SKM-1 (cell line): Measurements from ENCODE around the gene MTFR1L.

ENCODE experiments used
- DNase-seq: peaks from one replicate; lab custom pipeline; 2025; ENCODE audit not compliant: unreplicated experiment; lab: John Stamatoyannopoulos, UW

MTFR1L gene

GRCh38 chr1:25858906-25859789, 39.4 kb downstream of the MTFR1L start, which contains the start of gene AUNIP:
Gene AUNIP (minus strand): TSS chr1:25859457. CDS start chr1:25859357, 100 bp downstream.
- peak; percentile 73 for DNase-seq

DNA sequence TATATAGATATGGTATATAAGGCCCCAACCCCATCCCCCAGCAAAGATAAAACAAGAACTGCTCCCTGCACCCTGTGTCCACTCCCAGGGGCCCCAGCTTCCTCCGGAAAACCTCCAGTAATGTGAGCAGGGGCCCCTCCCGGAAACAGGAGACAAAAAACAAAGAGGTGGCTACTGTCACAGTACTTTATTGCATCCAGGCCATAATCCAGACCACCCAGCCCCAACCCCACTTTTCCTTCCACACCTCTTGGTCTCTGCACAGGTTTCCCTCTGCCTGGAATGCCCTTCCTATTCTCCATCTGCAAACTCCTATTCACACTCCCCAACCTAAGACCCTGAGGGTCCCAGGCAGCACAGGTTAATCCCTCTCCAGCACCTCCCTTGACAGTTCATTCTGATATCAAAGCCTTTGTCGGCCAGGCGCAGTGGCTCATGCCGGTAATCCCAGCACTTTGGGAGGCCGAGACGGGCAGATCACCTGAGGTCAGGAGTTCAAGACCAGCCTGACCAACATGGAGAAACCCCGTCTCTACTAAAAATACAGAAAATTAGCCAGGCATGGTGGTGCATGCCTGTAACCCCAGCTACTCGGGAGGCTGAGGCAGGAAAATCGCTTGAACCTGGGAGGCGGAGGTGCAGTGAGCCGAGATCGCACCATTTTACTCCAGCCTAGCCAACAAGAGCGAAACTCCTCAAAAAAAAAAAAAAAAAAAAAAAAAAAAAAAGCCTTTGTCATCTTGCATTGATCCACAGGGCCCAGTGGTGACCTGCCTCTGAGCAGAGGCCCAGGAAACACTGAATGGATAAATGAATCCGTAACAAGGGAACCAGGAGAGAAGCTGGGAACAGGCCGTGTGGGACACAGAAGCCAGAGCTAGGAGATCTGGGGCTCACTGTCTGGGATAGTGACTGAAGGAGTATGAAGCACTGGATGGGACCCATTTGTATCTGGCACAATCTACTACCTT, 41.8 kb downstream of the MTFR1L start:
- DNase-seq, result peak; percentile 81

- no peak for DNase-seq
These were observed 43.2 kb downstream of the MTFR1L start for GRCh38 chr1:25862785-25863485.

- no peak for DNase-seq
These were observed 43.9 kb downstream of the MTFR1L start for GRCh38 chr1:25863486-25864262.

DNA sequence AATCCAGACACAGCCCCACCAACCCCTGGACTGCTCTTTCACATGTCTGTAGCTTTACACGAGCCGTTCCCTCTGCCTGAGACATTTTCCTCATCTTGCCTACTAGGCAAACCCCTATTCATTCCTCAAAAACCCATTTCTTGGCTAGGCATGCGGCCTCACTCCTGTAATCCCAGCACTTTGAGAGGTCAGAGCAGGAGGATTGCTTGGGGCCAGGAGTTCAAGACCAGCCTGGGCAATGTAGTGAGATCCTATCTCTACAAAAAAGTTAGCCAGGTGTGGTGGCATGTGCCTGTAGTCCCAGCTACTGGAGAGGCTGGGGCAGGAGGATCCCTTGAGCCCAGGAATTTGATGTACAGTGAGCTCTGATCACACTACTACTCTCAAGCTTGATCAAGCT, 44.7 kb downstream of the MTFR1L start:
- DNase-seq, result no peak

DNA sequence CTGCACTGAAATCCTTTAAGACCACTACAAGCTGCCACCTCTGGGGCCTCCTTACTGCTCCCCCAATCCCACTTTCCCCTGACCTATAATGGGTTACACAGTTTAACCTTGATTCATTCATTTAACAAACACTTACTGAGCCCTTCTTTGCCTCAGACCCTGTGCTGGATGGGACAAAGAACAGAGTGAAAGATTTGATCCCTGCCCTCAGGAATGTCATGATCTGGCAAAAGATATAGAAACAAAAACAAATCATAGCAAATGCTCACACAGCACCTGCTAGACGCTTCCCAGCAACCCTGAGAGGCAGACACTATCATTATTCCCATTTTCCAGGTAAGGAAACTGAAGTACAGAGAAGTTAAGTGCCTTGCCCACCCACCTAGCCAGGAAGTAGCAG, 46.5 kb downstream of the MTFR1L start:
- DNase-seq, result no peak

GRCh38 chr1:25867210-25867991, 47.6 kb downstream of the MTFR1L start:
- no peak for DNase-seq

DNA sequence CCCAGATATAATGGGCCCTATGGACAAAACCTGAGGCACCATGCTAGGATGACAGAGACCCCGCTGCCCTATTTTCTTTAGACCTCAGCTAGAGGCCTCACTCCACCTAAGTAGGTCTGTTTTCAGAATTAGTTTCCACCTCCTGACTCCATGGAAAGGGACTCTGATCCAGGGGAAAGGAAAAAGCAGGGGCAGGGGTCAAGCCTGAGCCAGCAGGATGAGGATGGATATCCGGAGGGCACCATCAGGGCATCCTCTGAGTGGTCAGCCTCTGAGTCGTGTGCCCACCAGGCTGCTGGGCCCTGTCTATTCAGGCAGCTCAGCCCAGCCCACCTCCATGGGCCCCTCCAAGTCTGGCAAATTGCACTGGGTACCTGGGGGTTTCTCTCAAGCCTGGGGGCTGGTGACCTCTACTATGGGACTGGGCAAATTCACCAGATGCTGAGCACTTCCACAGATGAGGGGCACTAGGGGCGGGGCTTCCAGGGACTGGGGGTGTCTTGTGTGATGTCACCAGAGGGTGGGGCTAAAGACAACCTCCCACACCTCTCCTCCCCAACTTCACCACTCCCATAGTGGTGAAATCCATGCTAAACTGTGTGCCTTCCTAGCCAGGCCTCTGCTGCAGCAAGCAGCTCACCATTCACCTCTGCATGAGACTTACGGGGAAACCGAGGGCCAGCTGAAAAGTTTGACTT, 50.3 kb downstream of the MTFR1L start:
- no peak for DNase-seq

DNA sequence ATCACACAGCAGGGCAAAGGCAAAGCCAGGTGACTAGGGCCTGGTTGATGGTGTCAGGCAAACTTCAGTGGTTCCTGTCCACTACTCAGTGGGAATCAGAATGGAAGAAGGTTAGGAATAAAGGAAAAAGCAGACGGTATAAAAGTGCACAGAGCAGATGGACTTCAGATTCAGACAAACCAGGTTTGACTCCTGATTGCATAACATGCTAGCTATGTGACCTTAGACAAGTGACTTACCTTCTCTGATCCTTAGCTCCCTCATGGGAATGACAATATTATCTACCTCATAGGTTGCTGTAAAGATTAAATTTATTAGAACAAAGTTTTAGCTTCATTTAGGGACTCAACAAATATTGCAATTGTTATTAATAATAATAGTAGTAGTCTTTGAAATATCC, 50.9 kb downstream of the MTFR1L start:
- no peak for DNase-seq

- DNase-seq, result no peak
These were observed 51.4 kb downstream of the MTFR1L start for GRCh38 chr1:25871086-25871703.

- DNase-seq, result no peak
These were observed 52.1 kb downstream of the MTFR1L start for GRCh38 chr1:25871704-25872494.

- no peak for DNase-seq
These were observed 53.0 kb downstream of the MTFR1L start for GRCh38 chr1:25872713-25873112.

- no peak for DNase-seq
These were observed 53.4 kb downstream of the MTFR1L start for GRCh38 chr1:25873120-25873519.

- DNase-seq, result no peak
These were observed 54.5 kb downstream of the MTFR1L start for GRCh38 chr1:25874209-25874608.

DNA sequence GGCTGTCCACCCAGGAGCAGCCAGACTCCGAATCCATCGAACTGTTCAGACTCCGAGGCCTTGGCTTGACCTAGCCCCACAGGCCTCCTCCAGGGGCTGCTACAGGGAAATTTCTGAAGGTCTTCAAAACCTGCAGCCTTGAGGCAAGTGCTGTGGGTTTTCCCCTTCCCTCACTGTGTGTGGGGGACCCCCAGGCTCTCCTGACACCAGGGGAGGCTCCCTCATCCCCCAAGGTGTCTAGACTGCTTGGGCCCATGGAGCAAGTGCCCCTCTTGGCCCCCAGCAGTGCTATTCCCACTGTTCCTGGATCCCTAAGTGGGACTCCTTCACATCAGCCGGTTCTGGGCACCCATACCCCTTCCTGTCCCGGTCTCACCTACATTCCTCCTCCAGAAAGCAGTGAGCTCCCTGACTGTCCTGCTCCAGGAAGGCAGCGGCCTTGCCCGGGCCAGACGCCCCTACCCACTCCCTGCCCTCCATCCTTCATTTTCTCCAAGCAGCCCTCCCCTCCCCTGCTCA, 54.9 kb downstream of the MTFR1L start:
- DNase-seq, result no peak

DNA sequence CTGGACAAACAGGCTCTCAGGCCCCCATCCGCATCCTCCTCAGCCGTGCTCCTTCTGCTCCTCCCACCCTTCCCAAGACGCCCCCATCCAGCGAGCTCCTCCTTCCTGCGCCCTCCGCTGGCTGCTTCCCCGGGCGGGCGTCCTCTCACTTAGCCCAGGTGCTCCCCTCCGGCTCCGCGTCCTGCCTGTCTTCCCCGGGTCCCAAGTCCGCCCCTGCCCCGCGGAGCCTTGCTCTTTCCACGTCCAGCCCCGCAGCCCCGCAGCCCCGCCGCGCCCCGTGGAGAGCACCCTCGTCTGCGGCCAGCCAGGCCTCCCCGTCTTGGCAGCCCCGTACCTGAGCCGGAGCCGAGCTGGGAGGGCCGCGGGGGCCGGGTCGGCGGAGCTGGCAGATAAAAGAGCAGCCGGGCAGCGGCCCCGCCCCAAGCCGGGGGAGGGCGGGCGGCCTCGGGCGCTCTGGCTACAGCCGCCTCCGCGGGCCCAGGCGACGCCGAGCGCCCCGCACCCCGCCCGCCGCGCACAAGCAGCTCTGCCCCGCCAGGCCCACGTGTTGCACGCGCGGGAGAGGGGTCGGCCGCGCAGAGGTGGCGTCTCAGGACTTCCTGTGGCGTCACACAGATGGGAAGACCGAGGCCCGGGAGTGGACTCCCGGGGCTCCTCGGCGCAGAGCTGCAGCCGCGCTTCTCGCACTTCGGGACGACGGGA, 55.6 kb downstream of the MTFR1L start, which contains the start of gene PAQR7:
PAQR7 (minus strand) TSS at position 555 of the 702 bp plus-strand sequence. CDS start 11,869 bp downstream, outside the sequence.
- DNase-seq, result no peak
